22Rv1 (cell line): Measurements from ENCODE around the gene PARP12.

Experiments used
- ZFX ChIP-seq: fragments of 450-650 bp; IDR thresholded peaks from 2 replicates; pipeline ENCODE4 v1.6.1; 2017; ENCODE audit warnings: antibody characterized with exemption, borderline replicate concordance
- TF ChIP-seq, protein P1 (sequence below): fragments of 450-650 bp; IDR thresholded peaks from 2 replicates; pipeline ENCODE4 v1.5.1; 2017; ENCODE audit warnings: mild to moderate bottlenecking

DNA sequence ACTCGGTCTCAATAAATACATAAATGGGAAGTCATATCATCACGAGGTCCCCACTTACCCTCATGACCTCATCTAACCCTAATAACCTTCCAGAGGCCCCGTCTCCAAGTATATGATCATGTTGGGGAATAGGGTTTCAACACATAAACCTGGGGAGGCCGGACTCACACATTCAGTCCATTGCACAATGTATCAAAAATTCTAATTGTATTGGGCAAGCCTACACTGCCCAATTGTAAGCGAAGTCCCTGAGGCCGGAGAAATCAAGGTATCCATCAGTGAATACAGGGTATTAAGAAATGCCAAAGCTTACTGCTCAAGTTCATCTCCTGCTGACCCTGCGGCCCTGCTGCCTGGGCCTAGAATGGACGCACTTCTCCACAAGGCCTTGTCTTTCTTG lies 69.6 kb downstream of the PARP12 start:
- TF ChIP-seq, protein P1, sequence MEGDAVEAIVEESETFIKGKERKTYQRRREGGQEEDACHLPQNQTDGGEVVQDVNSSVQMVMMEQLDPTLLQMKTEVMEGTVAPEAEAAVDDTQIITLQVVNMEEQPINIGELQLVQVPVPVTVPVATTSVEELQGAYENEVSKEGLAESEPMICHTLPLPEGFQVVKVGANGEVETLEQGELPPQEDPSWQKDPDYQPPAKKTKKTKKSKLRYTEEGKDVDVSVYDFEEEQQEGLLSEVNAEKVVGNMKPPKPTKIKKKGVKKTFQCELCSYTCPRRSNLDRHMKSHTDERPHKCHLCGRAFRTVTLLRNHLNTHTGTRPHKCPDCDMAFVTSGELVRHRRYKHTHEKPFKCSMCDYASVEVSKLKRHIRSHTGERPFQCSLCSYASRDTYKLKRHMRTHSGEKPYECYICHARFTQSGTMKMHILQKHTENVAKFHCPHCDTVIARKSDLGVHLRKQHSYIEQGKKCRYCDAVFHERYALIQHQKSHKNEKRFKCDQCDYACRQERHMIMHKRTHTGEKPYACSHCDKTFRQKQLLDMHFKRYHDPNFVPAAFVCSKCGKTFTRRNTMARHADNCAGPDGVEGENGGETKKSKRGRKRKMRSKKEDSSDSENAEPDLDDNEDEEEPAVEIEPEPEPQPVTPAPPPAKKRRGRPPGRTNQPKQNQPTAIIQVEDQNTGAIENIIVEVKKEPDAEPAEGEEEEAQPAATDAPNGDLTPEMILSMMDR, result no peak
- no peak for TF ChIP-seq ZFX
